CD14-positive monocyte (primary cell): ENCODE data around the gene KCNQ1. TPM values are rescaled to one million over a fixed set of nuclear protein-coding genes. Genes with fewer than 3 reads are reported as not detected.

Experiments used
- DNase-seq, 3 donors: peaks; one replicate each; pipeline ENCODE4 v3.0.0-alpha.2; 2011 to 2022
- H2AFZ ChIP-seq: 2 replicates; pipeline ENCODE4 v1.6.0; 2012; ENCODE audit warnings: mild to moderate bottlenecking, low read depth, low read length, inconsistent platforms; ENCODE audit not compliant: insufficient read depth, poor library complexity, severe bottlenecking
- H3K27ac ChIP-seq, 2 donors: 1 replicate in 1 of 2; 2 replicates in 1 of 2; pipeline ENCODE4 v1.5.1; 2012 to 2013; ENCODE audit warnings: low read length in 2 of 2, control low read depth in 1 of 2, inconsistent platforms in 1 of 2, low read depth in 1 of 2, mild to moderate bottlenecking in 1 of 2
- H3K27me3 ChIP-seq, 2 donors: one replicate each; pipeline versions ENCODE4 v1.6.0 to v1.6.1; 2011 to 2013; ENCODE audit warnings: low read length in 2 of 2; ENCODE audit not compliant: control insufficient read depth in 2 of 2, insufficient read depth in 2 of 2
- H3K36me3 ChIP-seq, 2 donors: replicated peaks in 1 of 2; 1 replicate in 1 of 2; 2 replicates in 1 of 2; pipeline versions ENCODE4 v1.5.1 to v1.6.1; 2012 to 2013; ENCODE audit warnings: low read length in 2 of 2, control low read depth in 1 of 2, inconsistent platforms in 1 of 2, mild to moderate bottlenecking in 1 of 2; ENCODE audit not compliant: insufficient read depth in 2 of 2, control insufficient read depth in 1 of 2
- H3K4me1 ChIP-seq, 2 donors: 1 replicate in 1 of 2; 2 replicates in 1 of 2; pipeline versions ENCODE4 v1.5.1 to v1.6.1; 2012 to 2013; ENCODE audit warnings: low read length in 2 of 2, control low read depth in 1 of 2, inconsistent platforms in 1 of 2, mild to moderate bottlenecking in 1 of 2, moderate library complexity in 1 of 2; ENCODE audit not compliant: insufficient read depth in 2 of 2, control insufficient read depth in 1 of 2
- H3K4me2 ChIP-seq: replicated peaks from 2 replicates; pipeline ENCODE3; 2012; ENCODE audit warnings: low read length, moderate library complexity, mild to moderate bottlenecking; ENCODE audit not compliant: poor library complexity, severe bottlenecking; ENCODE audit errors: extremely low read depth
- H3K4me3 ChIP-seq, 3 experiments: fragments of 200-600 bp in 1 of 3; sonication (generic) in 1 of 3; replicated peaks in 1 of 3; 1 replicate in 2 of 3; 2 replicates in 1 of 3; pipeline ENCODE4 v1.5.1; 2011 to 2013; ENCODE audit warnings: low read length in 3 of 3, mild to moderate bottlenecking in 3 of 3, control low read depth in 2 of 3, low read depth in 2 of 3, inconsistent platforms in 1 of 3, moderate library complexity in 1 of 3
- H3K79me2 ChIP-seq: 2 replicates; pipeline ENCODE4 v1.6.0; 2012; ENCODE audit warnings: mild to moderate bottlenecking, control low read depth, inconsistent platforms, low read length, moderate library complexity; ENCODE audit not compliant: insufficient read depth
- H3K9ac ChIP-seq: 2 replicates; pipeline ENCODE4 v1.6.0; 2017; ENCODE audit warnings: low read length, mild to moderate bottlenecking; ENCODE audit not compliant: insufficient read depth, poor library complexity, severe bottlenecking
- H3K9me3 ChIP-seq, 2 donors: replicated peaks in 1 of 2; 1 replicate in 1 of 2; 2 replicates in 1 of 2; pipeline versions ENCODE4 v1.5.1 to v1.6.1; 2012 to 2013; ENCODE audit warnings: low read length in 2 of 2, control low read depth in 1 of 2; ENCODE audit not compliant: control insufficient read depth in 1 of 2, insufficient read depth in 1 of 2
- H4K20me1 ChIP-seq: 2 replicates; pipeline ENCODE4 v1.6.0; 2012; ENCODE audit warnings: mild to moderate bottlenecking, low read length, control low read depth, moderate library complexity; ENCODE audit not compliant: insufficient read depth
- H3K27ac Mint-ChIP-seq, 7 donors: one replicate each; pipeline ENCODE4 v1.8.0; 2020; ENCODE audit warnings: mild to moderate bottlenecking in 7 of 7, mixed read lengths in 7 of 7, moderate library complexity in 6 of 7, inconsistent platforms in 2 of 7
- H3K27me3 Mint-ChIP-seq, 3 donors: one replicate each; pipeline ENCODE4 v1.8.0; 2021 to 2022; ENCODE audit warnings: low read depth in 3 of 3, mild to moderate bottlenecking in 3 of 3, mixed read lengths in 3 of 3, moderate library complexity in 3 of 3, inconsistent platforms in 1 of 3
- H3K36me3 Mint-ChIP-seq, 2 donors: one replicate each; pipeline ENCODE4 v1.8.0; 2020; ENCODE audit warnings: mixed read lengths in 2 of 2, inconsistent platforms in 1 of 2, mild to moderate bottlenecking in 1 of 2
- H3K4me1 Mint-ChIP-seq: one replicate; pipeline ENCODE4 v1.8.0; 2020; ENCODE audit warnings: mild to moderate bottlenecking, mixed read lengths
- H3K4me3 Mint-ChIP-seq, 2 donors: one replicate each; pipeline ENCODE4 v1.8.0; 2020; ENCODE audit warnings: mild to moderate bottlenecking in 2 of 2, mixed read lengths in 2 of 2, moderate library complexity in 1 of 2
- H3K9me3 Mint-ChIP-seq, 7 donors: one replicate each; pipeline ENCODE4 v1.8.0; 2020 to 2022; ENCODE audit warnings: mixed read lengths in 7 of 7, mild to moderate bottlenecking in 6 of 7, moderate library complexity in 6 of 7, inconsistent platforms in 2 of 7
- CTCF ChIP-seq: fragments of 200-600 bp; IDR thresholded peaks from one replicate; pipeline ENCODE4 v1.8.0; 2022; ENCODE audit warnings: antibody characterized with exemption, mild to moderate bottlenecking
- WGBS: methylation state at CpG from one replicate; pipeline ENCODE4 v1.1.5; 2013; ENCODE audit warnings: missing lambda C conversion rate; ENCODE audit not compliant: insufficient coverage; 5-methylcytosine and 5-hydroxymethylcytosine counted together
- intact Hi-C, 2 donors: fragments of 100-400 bp; cut with micrococcal nuclease; formaldehyde crosslinking; loops; one replicate each; pipeline versions ENCODE4 v1.15.0 to v1.15.1; 2023
- polyA plus RNA-seq, 3 donors: library from polyadenylated mRNA; depleted of rRNA in 1 of 3; unstranded in 2 of 3; stranded (reverse) in 1 of 3; fragments of 300-500 nt in 2 of 3; fragments of >200 nt in 1 of 3; fragmentation: Illumina TruSeq in 2 of 3; gene quantifications; 1 replicate in 2 of 3; 2 replicates in 1 of 3; pipeline ENCODE4 v1.2.3, GENCODE V29; 2012 to 2021

KCNQ1 gene
- polyA plus RNA-seq, 3 donors = 14.9 to 31.8 (median 21.6) TPM

- WGBS = under 1% methylated on average over 80 of the region's 80 CpGs
- Histone ChIP-seq H3K9ac (peak overlapping the region; percentile 38), H3K79me2 (no peaks in the 10 kb centered on the region), H3K4me1 (peaks cover 14 to 28% of the 10 kb centered on the region in 2 donors), H3K27me3 (peaks cover 11 to 48% of the 10 kb centered on the region in 2 donors), H3K36me3 (no peaks in the 10 kb centered on the region), H3K4me3 (peak overlapping the region; percentile 59 to 89 (median 69)), H3K27ac (no peak overlapping the region), H3K9me3 (no peaks in the 10 kb centered on the region), H2AFZ (peak overlapping the region; percentile 89), H3K4me2 (peak overlapping the region; percentile 92), H4K20me1 (peaks cover 4% of the 10 kb centered on the region)
- DNase-seq = peak in 2 of 3 donors; percentile 50 to 51
- intact Hi-C loops = loop anchor here in 1 of 2 donors (2.0 to 10.0 kb wide), 3 partner anchors 190 to 580 kb away; partner anchors contain the start of genes C11orf21, KCNQ1OT1 and TSPAN32
- peaks cover 40 to 65% (median 43%) of the 10 kb centered on the region in 3 donors for H3K27me3 Mint-ChIP-seq
- H3K4me3 Mint-ChIP-seq = peak overlapping the region; percentile 92 to 97
- peaks cover 0 to 10% (median 2%) of the 10 kb centered on the region in 7 donors for H3K9me3 Mint-ChIP-seq
- H3K4me1 Mint-ChIP-seq = peaks cover 16% of the 10 kb centered on the region
- peak overlapping the region in 5 of 7 donors; percentile 24 to 82 (median 79) for H3K27ac Mint-ChIP-seq
- H3K36me3 Mint-ChIP-seq = peaks cover 0 to 11% of the 10 kb centered on the region in 2 donors
- peak; percentile 52 for TF ChIP-seq CTCF
Measured at GRCh38 chr11:2885017-2885677, 440.3 kb downstream of the KCNQ1 start.

GRCh38 chr11:2885678-2886081, 440.9 kb downstream of the KCNQ1 start, which contains the start of gene CDKN1C:
Gene CDKN1C, minus strand, starts transcription at chr11:2885775. Its CDS starts 319 bp downstream, at chr11:2885456.
- no peak within 1 kb of the TSS for H3K27ac ChIP-seq
- Mint-ChIP-seq H3K36me3 (peaks cover 0 to 11% of the 10 kb centered on the region in 2 donors), H3K4me1 (peaks cover 16% of the 10 kb centered on the region), H3K4me3 (peak within 1 kb of the TSS; percentile 92 to 97), H3K27me3 (peaks cover 37 to 66% (median 43%) of the 10 kb centered on the region in 3 donors), H3K27ac (peak within 1 kb of the TSS in 5 of 7 donors; percentile 24 to 82 (median 79)), H3K9me3 (peaks cover 0 to 10% (median 2%) of the 10 kb centered on the region in 7 donors)
- under 1% methylated on average over 40 of the region's 61 CpGs for WGBS
- H3K9me3 ChIP-seq = no peaks in the 10 kb centered on the region
- peaks cover 14 to 28% of the 10 kb centered on the region in 2 donors for H3K4me1 ChIP-seq
- peaks cover 11 to 48% of the 10 kb centered on the region in 2 donors for H3K27me3 ChIP-seq
- no peaks in the 10 kb centered on the region for H3K36me3 ChIP-seq
- peak; percentile 60 to 75 (median 74) for DNase-seq
- peak within 1 kb of the TSS; percentile 92 for H3K4me2 ChIP-seq
- H3K9ac ChIP-seq = peak within 1 kb of the TSS; percentile 59
- H3K79me2 ChIP-seq = no peaks in the 10 kb centered on the region
- peak within 1 kb of the TSS; percentile 89 for H2AFZ ChIP-seq
- H3K4me3 ChIP-seq = peak within 1 kb of the TSS; percentile 59 to 89 (median 69)
- intact Hi-C loops = loop anchor here in 1 of 2 donors (2.0 to 10.0 kb wide), 3 partner anchors 191 to 581 kb away; partner anchors contain the start of genes C11orf21, KCNQ1OT1 and TSPAN32
- TF ChIP-seq CTCF = no peak
- H4K20me1 ChIP-seq = peaks cover 4% of the 10 kb centered on the region
